A549 (cell line): ENCODE measurements around the gene PDXK. TPM values are rescaled to one million over a fixed set of nuclear protein-coding genes. Genes with fewer than 3 reads are reported as not detected.

Experiments
- ATAC-seq, 2 experiments: fragments of 200-7000 bp in 1 of 2; fragments of >200 bp in 1 of 2; cut with Nextera tagmentation in 1 of 2; cut with Tn5 transposase in 1 of 2; 3 replicates each; pipeline versions ENCODE4 v1.8.0 to v1.9.1; 2018 to 2020; ENCODE audit warnings: mild to moderate bottlenecking in 1 of 2, moderate library complexity in 1 of 2
- CTCF ChIA-PET: fragments of 300-600 bp; sonication (Branson Sonifier 250); formaldehyde crosslinking; extraction: SDS; loops from one replicate; lab custom pipeline; 2021; ENCODE audit warnings: antibody characterized with exemption, inconsistent platforms; lab: Yijun Ruan, JAX
- POLR2A ChIA-PET: fragments of 350-600 bp; formaldehyde crosslinking; extraction: SDS; loops from one replicate; lab custom pipeline; 2021; ENCODE audit warnings: antibody characterized with exemption, inconsistent platforms; lab: Yijun Ruan, JAX
- DNase-seq, 2 experiments: peaks; one replicate each; pipeline versions ENCODE4 v3.0.0 to v3.0.0-alpha.2; 2011 to 2016; ENCODE audit warnings: low read depth in 1 of 2, low spot score in 1 of 2
- FAIRE-seq: peaks from 2 replicates; lab custom pipeline; 2011; peaks lifted over from hg19 to GRCh38; lab: Jason Lieb, UNC
- H3K27ac ChIP-seq, 2 experiments: fragments of >200 bp; sonication (Bioruptor Twin); formaldehyde crosslinking; 3 replicates each; pipeline ENCODE4 v1.5.1; 2016 to 2017
- H3K4me1 ChIP-seq: fragments of >200 bp; sonication (Bioruptor Twin); formaldehyde crosslinking; 3 replicates; pipeline ENCODE4 v1.6.1; 2016
- H3K4me2 ChIP-seq: fragments of >200 bp; sonication (Bioruptor Twin); formaldehyde crosslinking; 3 replicates; pipeline ENCODE4 v1.6.1; 2016
- H3K4me3 ChIP-seq: fragments of >200 bp; sonication (Bioruptor Twin); formaldehyde crosslinking; 3 replicates; pipeline ENCODE4 v1.5.1; 2016
- H3K9me3 ChIP-seq: fragments of >200 bp; sonication (Bioruptor Twin); formaldehyde crosslinking; 3 replicates; pipeline ENCODE4 v1.6.1; 2016
- BCL3 ChIP-seq: fragments of >200 bp; sonication (Bioruptor Twin); formaldehyde crosslinking; IDR thresholded peaks from 3 replicates; pipeline ENCODE4 v1.6.1; 2016
- BHLHE40 ChIP-seq: IDR thresholded peaks from 2 replicates; pipeline ENCODE4 v1.6.1; 2012; ENCODE audit warnings: low read depth, low read length, inconsistent platforms
- EHF ChIP-seq: fragments of 250-450 bp; sonication (Bioruptor Pico); IDR thresholded peaks from 2 replicates; pipeline ENCODE4 v1.5.0; 2020; ENCODE audit warnings: mild to moderate bottlenecking
- FOSB ChIP-seq: fragments of 250-450 bp; sonication (Bioruptor Pico); IDR thresholded peaks from 2 replicates; pipeline ENCODE4 v1.5.0; 2020; ENCODE audit warnings: mild to moderate bottlenecking, moderate library complexity
- FOSL2 ChIP-seq, 2 experiments: fragments of 450-650 bp in 1 of 2; fragments of >200 bp in 1 of 2; sonication (Bioruptor Twin) in 1 of 2; formaldehyde crosslinking; IDR thresholded peaks; 2 replicates each; pipeline versions ENCODE4 v1.5.0 to v1.6.1; 2016 to 2020; ENCODE audit warnings: mild to moderate bottlenecking in 1 of 2, moderate library complexity in 1 of 2
- HDAC2 ChIP-seq: fragments of 200-600 bp; sonication (generic); IDR thresholded peaks from 2 replicates; pipeline ENCODE4 v1.6.1; 2016
- HEYL ChIP-seq: fragments of 250-450 bp; sonication (Bioruptor Pico); IDR thresholded peaks from 2 replicates; pipeline ENCODE4 v1.8.0; 2021; ENCODE audit warnings: mild to moderate bottlenecking, moderate library complexity
- HOXA7 ChIP-seq: fragments of 250-450 bp; sonication (Bioruptor Pico); IDR thresholded peaks from 2 replicates; pipeline ENCODE4 v1.5.0; 2020; ENCODE audit warnings: mild to moderate bottlenecking, moderate library complexity
- HOXB13 ChIP-seq: fragments of 250-450 bp; sonication (Bioruptor Pico); IDR thresholded peaks from 2 replicates; pipeline ENCODE4 v1.5.0; 2020; ENCODE audit warnings: low read depth, mild to moderate bottlenecking, moderate library complexity
- HOXB5 ChIP-seq: fragments of 250-450 bp; sonication (Bioruptor Pico); IDR thresholded peaks from 2 replicates; pipeline ENCODE4 v1.5.0; 2020; ENCODE audit warnings: mild to moderate bottlenecking, moderate library complexity
- KDM1A ChIP-seq: fragments of 200-600 bp; sonication (generic); IDR thresholded peaks from 2 replicates; pipeline ENCODE4 v1.6.1; 2016; ENCODE audit warnings: low read depth, mild to moderate bottlenecking
- MAX ChIP-seq: IDR thresholded peaks from 2 replicates; pipeline ENCODE4 v1.6.1; 2012
- MYC ChIP-seq: IDR thresholded peaks from 2 replicates; pipeline ENCODE4 v1.6.1; 2012; ENCODE audit warnings: mild to moderate bottlenecking, inconsistent platforms, low read length, improper control_type of control experiment, borderline replicate concordance
- NPAS2 ChIP-seq: fragments of 250-450 bp; sonication (Bioruptor Pico); IDR thresholded peaks from 2 replicates; pipeline ENCODE4 v1.8.0; 2022; ENCODE audit warnings: mild to moderate bottlenecking, moderate library complexity, borderline replicate concordance
- PHF8 ChIP-seq: fragments of 200-600 bp; sonication (generic); IDR thresholded peaks from 2 replicates; pipeline ENCODE4 v1.6.1; 2016; ENCODE audit warnings: low read depth, mild to moderate bottlenecking, antibody characterized with exemption, moderate library complexity, borderline replicate concordance
- POLR2A ChIP-seq: IDR thresholded peaks from 2 replicates; pipeline ENCODE4 v1.6.1; 2012; ENCODE audit warnings: mild to moderate bottlenecking, low read length
- POLR2AphosphoS2 ChIP-seq: conservative IDR thresholded peaks from 2 replicates; pipeline ENCODE4 v1.6.1; 2012; ENCODE audit warnings: low read length, improper control_type of control experiment, inconsistent platforms
- USF2 ChIP-seq: fragments of 450-650 bp; IDR thresholded peaks from 2 replicates; pipeline ENCODE4 v1.6.1; 2014; ENCODE audit warnings: antibody characterized with exemption
- ZFP36 ChIP-seq: fragments of 450-650 bp; IDR thresholded peaks from 2 replicates; pipeline ENCODE4 v1.6.1; 2014; ENCODE audit warnings: borderline replicate concordance; ENCODE audit not compliant: partially characterized antibody
- ZSCAN20 ChIP-seq: fragments of 250-450 bp; sonication (Bioruptor Pico); IDR thresholded peaks from 2 replicates; pipeline ENCODE4 v1.8.0; 2022; ENCODE audit warnings: mild to moderate bottlenecking, moderate library complexity
- WGBS: methylation state at CpG from one replicate; pipeline ENCODE4 v1.1.6; 2017; ENCODE audit errors: missing lambda C conversion rate; 5-methylcytosine and 5-hydroxymethylcytosine counted together
- polyA plus RNA-seq, 4 experiments: library from polyadenylated mRNA; depleted of rRNA in 3 of 4; stranded (reverse); fragments of >200 nt; fragmentation: RNase III in 1 of 4; extraction: RNeasy Plus Mini Kit Qiagen cat#74134 plus additional on column Dnase treatment in 1 of 4; gene quantifications; 2 replicates in 3 of 4; 3 replicates in 1 of 4; pipeline ENCODE4 v1.2.3, GENCODE V29; 2011 to 2017
- TF ChIP-seq, protein P1 (sequence below): fragments of 250-450 bp; sonication (Bioruptor Pico); IDR thresholded peaks from 2 replicates; pipeline ENCODE4 v1.5.0; 2020; ENCODE audit warnings: low read depth, mild to moderate bottlenecking, moderate library complexity
- TF ChIP-seq, protein P2 (sequence below): fragments of 150-350 bp; IDR thresholded peaks from 2 replicates; pipeline ENCODE4 v1.6.1; 2014; ENCODE audit warnings: low read depth, mild to moderate bottlenecking, low read length
- TF ChIP-seq, protein P3 (sequence below): fragments of >200 bp; sonication (Bioruptor Twin); formaldehyde crosslinking; IDR thresholded peaks from 3 replicates; pipeline ENCODE4 v1.5.1; 2016

The PDXK gene
- polyA plus RNA-seq, 2 of the 4 experiments (the other 2 are of a cell fraction): 220 to 292 TPM

DNA sequence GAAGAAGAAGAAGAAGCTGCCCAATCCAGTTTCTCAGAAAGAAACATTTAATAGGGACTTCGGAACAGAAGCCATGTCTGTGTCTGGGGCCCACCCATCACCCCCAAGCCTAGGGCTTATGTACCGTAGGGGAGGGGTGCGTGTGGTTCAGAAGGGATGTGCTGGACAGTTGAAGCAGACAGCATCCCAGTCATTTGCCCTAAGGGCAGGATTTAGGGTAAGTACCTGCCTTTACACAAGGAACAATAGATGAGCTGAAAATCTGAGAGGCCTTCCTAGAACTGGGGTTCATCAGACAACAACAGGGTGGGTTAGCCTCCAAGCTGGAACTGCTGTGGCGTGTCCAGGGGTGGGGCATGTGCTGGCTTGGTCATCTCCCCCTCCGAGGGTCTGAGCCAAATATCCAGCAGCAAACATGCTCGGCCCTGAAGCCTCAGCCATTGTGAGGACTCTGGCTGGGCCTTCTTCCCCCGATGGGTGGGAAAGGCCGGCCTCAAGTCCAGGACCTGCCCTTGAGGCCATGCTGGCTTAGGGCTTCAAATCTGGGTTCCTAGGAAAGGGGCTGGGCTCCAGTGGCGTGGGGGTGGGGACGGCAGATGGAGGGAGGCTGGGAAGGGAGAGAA lies 45.1 kb downstream of the PDXK start:
- WGBS: 79% methylated on average over 7 of the region's 10 CpGs
- Histone ChIP-seq H3K9me3 (no peaks in the 10 kb centered on the region), H3K4me2 (0 out of 3 replicates have a peak overlapping the region, but pooled peaks have one; percentile 21), H3K4me3 (no peak overlapping the region), H3K4me1 (peaks cover 55% of the 10 kb centered on the region), H3K27ac (peak overlapping the region; percentile 35 to 97)
- DNase-seq: no peak
- ChIA-PET POLR2A (no interaction called here), CTCF (no interaction called here)
- TF ChIP-seq POLR2AphosphoS2: peak; percentile 93
- no peak for TF ChIP-seq BHLHE40
- TF ChIP-seq NPAS2 (CRISPR knock-in tag): no peak
- TF ChIP-seq, protein P1, sequence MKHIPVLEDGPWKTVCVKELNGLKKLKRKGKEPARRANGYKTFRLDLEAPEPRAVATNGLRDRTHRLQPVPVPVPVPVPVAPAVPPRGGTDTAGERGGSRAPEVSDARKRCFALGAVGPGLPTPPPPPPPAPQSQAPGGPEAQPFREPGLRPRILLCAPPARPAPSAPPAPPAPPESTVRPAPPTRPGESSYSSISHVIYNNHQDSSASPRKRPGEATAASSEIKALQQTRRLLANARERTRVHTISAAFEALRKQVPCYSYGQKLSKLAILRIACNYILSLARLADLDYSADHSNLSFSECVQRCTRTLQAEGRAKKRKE (CRISPR knock-in tag): no peak
- TF ChIP-seq HOXA7 (CRISPR knock-in tag): no peak
- TF ChIP-seq MYC: no peak
- no peak for TF ChIP-seq FOSB
- TF ChIP-seq HOXB5 (CRISPR knock-in tag): no peak
- no peak for ATAC-seq
- FAIRE-seq: no peak

DNA sequence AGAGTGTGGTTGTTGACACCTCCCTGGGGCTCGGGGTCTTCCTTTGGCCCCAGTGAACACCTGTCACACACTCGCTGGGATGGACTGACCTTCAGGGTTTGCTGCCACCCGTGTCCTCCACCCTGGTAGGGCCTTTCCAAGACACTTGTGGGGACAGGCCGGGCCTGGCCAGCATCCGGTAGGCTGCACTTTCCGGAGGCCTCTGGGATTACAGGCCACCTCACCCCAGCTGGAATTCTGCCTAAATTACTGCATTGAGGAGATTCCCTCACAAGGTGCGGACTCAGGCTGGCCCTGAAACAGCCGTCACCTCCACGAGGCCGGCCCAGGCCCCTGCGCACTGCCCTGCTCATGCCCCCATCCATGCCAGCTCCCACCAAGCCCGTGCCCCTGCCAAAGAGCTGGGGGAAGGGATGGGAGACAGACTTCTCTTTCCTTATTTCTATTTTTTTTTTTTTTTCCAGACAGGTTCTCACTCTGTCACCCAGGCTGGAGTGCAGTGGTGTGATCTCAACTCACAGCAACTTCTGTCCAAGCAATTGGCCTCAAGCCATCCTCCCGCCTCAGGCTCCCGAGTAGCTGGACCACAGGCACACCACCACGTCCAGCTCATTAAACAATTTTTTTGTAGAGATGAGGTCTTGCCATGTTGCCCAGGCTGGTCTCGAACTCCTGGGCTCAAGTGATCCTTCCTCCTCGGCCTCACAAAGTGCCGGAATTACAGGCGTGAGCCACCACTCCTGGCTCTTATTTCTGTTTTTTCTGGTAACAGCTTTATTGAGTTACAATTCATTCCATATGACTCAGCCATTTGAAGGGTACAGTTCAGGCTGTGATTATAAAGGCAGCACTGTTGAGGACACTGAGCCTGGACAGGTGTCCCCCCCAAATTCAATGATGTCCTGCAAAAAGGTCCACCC lies 45.9 kb downstream of the PDXK start:
- ChIA-PET CTCF (no interaction called here), POLR2A (no interaction called here)
- no peak for DNase-seq
- 0 out of 6 replicates have a peak, but pooled peaks of 1 of the 2 experiments have one; percentile 0 for ATAC-seq
- peaks cover 55% of the 10 kb centered on the region for H3K4me1 ChIP-seq
- WGBS: 60% methylated on average over 17 of the region's 19 CpGs
- peak overlapping the region; percentile 35 to 97 for H3K27ac ChIP-seq
- no peak for FAIRE-seq
- no peak overlapping the region for H3K4me3 ChIP-seq
- no peaks in the 10 kb centered on the region for H3K9me3 ChIP-seq
- 0 out of 3 replicates have a peak overlapping the region, but pooled peaks have one; percentile 21 for H3K4me2 ChIP-seq
- no peak for TF ChIP-seq FOSL2 (IDR thresholded peaks at IDR 0.05)
- TF ChIP-seq FOSL2 (CRISPR knock-in tag; IDR thresholded peaks at IDR 0.05): no peak; the same call in 1 of the 2 replicates
- TF ChIP-seq, protein P2, sequence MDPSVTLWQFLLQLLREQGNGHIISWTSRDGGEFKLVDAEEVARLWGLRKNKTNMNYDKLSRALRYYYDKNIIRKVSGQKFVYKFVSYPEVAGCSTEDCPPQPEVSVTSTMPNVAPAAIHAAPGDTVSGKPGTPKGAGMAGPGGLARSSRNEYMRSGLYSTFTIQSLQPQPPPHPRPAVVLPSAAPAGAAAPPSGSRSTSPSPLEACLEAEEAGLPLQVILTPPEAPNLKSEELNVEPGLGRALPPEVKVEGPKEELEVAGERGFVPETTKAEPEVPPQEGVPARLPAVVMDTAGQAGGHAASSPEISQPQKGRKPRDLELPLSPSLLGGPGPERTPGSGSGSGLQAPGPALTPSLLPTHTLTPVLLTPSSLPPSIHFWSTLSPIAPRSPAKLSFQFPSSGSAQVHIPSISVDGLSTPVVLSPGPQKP: no peak
- TF ChIP-seq HEYL (CRISPR knock-in tag): no peak
- TF ChIP-seq ZSCAN20: no peak
- TF ChIP-seq, protein P1 (CRISPR knock-in tag): no peak
- TF ChIP-seq MAX: no peak
- TF ChIP-seq ZFP36: no peak
- no peak for TF ChIP-seq HDAC2
- TF ChIP-seq BCL3: no peak
- TF ChIP-seq, protein P3, sequence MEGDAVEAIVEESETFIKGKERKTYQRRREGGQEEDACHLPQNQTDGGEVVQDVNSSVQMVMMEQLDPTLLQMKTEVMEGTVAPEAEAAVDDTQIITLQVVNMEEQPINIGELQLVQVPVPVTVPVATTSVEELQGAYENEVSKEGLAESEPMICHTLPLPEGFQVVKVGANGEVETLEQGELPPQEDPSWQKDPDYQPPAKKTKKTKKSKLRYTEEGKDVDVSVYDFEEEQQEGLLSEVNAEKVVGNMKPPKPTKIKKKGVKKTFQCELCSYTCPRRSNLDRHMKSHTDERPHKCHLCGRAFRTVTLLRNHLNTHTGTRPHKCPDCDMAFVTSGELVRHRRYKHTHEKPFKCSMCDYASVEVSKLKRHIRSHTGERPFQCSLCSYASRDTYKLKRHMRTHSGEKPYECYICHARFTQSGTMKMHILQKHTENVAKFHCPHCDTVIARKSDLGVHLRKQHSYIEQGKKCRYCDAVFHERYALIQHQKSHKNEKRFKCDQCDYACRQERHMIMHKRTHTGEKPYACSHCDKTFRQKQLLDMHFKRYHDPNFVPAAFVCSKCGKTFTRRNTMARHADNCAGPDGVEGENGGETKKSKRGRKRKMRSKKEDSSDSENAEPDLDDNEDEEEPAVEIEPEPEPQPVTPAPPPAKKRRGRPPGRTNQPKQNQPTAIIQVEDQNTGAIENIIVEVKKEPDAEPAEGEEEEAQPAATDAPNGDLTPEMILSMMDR: no peak
- TF ChIP-seq KDM1A: no peak
- no peak for TF ChIP-seq POLR2A
- TF ChIP-seq HOXB13 (CRISPR knock-in tag): no peak
- no peak for TF ChIP-seq PHF8
- no peak for TF ChIP-seq HOXB5 (CRISPR knock-in tag)
- no peak for TF ChIP-seq EHF (CRISPR knock-in tag)
- TF ChIP-seq USF2: no peak
